K562 (cell line): ENCODE measurements around the gene IQCE. TPM values are rescaled to one million over a fixed set of nuclear protein-coding genes. Genes with fewer than 3 reads are reported as not detected.

Experiments
- ATAC-seq: fragments of 200-7000 bp; cut with Tn5 transposase; 3 replicates; pipeline ENCODE4 v1.9.1; 2020; ENCODE audit warnings: moderate library complexity
- BruUV-seq: library from RNA; stranded (reverse); fragments of 400-500 nt; replicated peaks from 2 replicates; lab custom pipeline; 2021; lab: Mats Ljungman, UMichigan
- CTCF ChIA-PET: fragments of 300-600 bp; formaldehyde crosslinking; extraction: SDS; loops from one replicate; lab custom pipeline; 2021; ENCODE audit warnings: low intra/inter-chr PET ratio; lab: Yijun Ruan, JAX
- POLR2A ChIA-PET: fragments of 300-600, 350-650 bp; sonication (Branson Sonifier 250); formaldehyde crosslinking; extraction: SDS; loops from one replicate; lab custom pipeline; 2021; ENCODE audit warnings: antibody characterized with exemption, inconsistent platforms; lab: Yijun Ruan, JAX
- DNase-seq, 4 experiments: peaks; one replicate each; pipeline versions ENCODE4 v3.0.0 to v3.0.0-alpha.2; 2011 to 2018; ENCODE audit warnings: low spot score in 3 of 4, mixed read lengths in 3 of 4; ENCODE audit errors: extremely low read depth in 1 of 4
- FAIRE-seq: peaks from 2 replicates; lab custom pipeline; 2011; peaks lifted over from hg19 to GRCh38; lab: Jason Lieb, UNC
- H2AFZ ChIP-seq: 2 replicates; pipeline ENCODE4 v1.6.0; 2011; ENCODE audit warnings: low read depth, low read length, control low read depth, inconsistent platforms
- H3K27ac ChIP-seq: fragments of 200-600 bp; 3 replicates; pipeline ENCODE4 v1.8.0; 2011; ENCODE audit warnings: low read depth, mild to moderate bottlenecking, control low read depth, inconsistent platforms, low read length, moderate library complexity, mixed read lengths; ENCODE audit errors: extremely low read depth
- H3K27me3 ChIP-seq, 2 experiments: fragments of 300-600 bp in 1 of 2; 2 replicates in 1 of 2; 3 replicates in 1 of 2; pipeline versions ENCODE4 v1.6.0 to v1.8.0; 2011; ENCODE audit warnings: inconsistent platforms in 2 of 2, low read length in 2 of 2, mild to moderate bottlenecking in 1 of 2, mixed read lengths in 1 of 2, moderate library complexity in 1 of 2; ENCODE audit not compliant: control insufficient read depth in 2 of 2, insufficient read depth in 2 of 2
- H3K36me3 ChIP-seq: fragments of 300-600 bp; 3 replicates; pipeline ENCODE4 v1.8.0; 2011; ENCODE audit warnings: mild to moderate bottlenecking, low read length, inconsistent platforms; ENCODE audit not compliant: control insufficient read depth, insufficient read depth
- H3K4me1 ChIP-seq, 2 experiments: fragments of 200-600 bp in 1 of 2; replicated peaks in 1 of 2; 2 replicates in 1 of 2; 3 replicates in 1 of 2; pipeline versions ENCODE4 v1.5.1 to v1.8.0; 2011; ENCODE audit warnings: inconsistent platforms in 2 of 2, low read length in 2 of 2, mild to moderate bottlenecking in 1 of 2, mixed read lengths in 1 of 2, moderate library complexity in 1 of 2; ENCODE audit not compliant: control insufficient read depth in 2 of 2, insufficient read depth in 2 of 2
- H3K4me2 ChIP-seq: 2 replicates; pipeline ENCODE4 v1.6.1; 2011; ENCODE audit warnings: low read length, control low read depth, inconsistent platforms, mixed read lengths; ENCODE audit not compliant: insufficient read depth
- H3K4me3 ChIP-seq: fragments of 200-600 bp; sonication (generic), shearing (Covaris generic); 2 replicates; pipeline ENCODE4 v1.5.1; 2016; ENCODE audit warnings: control low read depth, inconsistent platforms
- H3K79me2 ChIP-seq: fragments of 200-600 bp; 3 replicates; pipeline ENCODE4 v1.8.0; 2011; ENCODE audit warnings: low read length, inconsistent platforms; ENCODE audit not compliant: control insufficient read depth, insufficient read depth
- H3K9ac ChIP-seq, 2 experiments: 2 replicates each; pipeline versions ENCODE4 v1.6.0 to v1.6.1; 2011; ENCODE audit warnings: low read depth in 2 of 2, low read length in 2 of 2, control low read depth in 1 of 2, inconsistent platforms in 1 of 2, mild to moderate bottlenecking in 1 of 2, mixed read lengths in 1 of 2; ENCODE audit not compliant: insufficient read depth in 1 of 2
- H3K9me1 ChIP-seq: one replicate; pipeline ENCODE4 v1.6.0; 2011; ENCODE audit warnings: inconsistent platforms, mild to moderate bottlenecking, low read length, moderate library complexity; ENCODE audit not compliant: control insufficient read depth, insufficient read depth
- H3K9me3 ChIP-seq: replicated peaks from 2 replicates; pipeline ENCODE4 v1.5.1; 2011; ENCODE audit warnings: low read depth, low read length, inconsistent platforms; ENCODE audit not compliant: control insufficient read depth, insufficient read depth
- H4K20me1 ChIP-seq: replicated peaks from 2 replicates; pipeline ENCODE4 v1.6.1; 2011; ENCODE audit warnings: low read length, inconsistent platforms, mixed read lengths; ENCODE audit not compliant: control insufficient read depth, insufficient read depth
- ARID2 ChIP-seq: fragments of 450-650 bp; IDR thresholded peaks from 2 replicates; pipeline ENCODE4 v1.6.1; 2017; ENCODE audit warnings: antibody characterized with exemption, mild to moderate bottlenecking
- EP300 ChIP-seq: IDR thresholded peaks from 2 replicates; pipeline ENCODE4 v1.6.1; 2012; ENCODE audit warnings: low read length, improper control_type of control experiment
- KDM5B ChIP-seq: fragments of 200-600 bp; sonication (generic); IDR thresholded peaks from 2 replicates; pipeline ENCODE4 v1.6.1; 2012; ENCODE audit warnings: low read depth, mild to moderate bottlenecking, moderate library complexity, low read length, control low read depth, inconsistent platforms; ENCODE audit not compliant: insufficient replicate concordance
- NR1H2 ChIP-seq: sonication (generic); formaldehyde crosslinking; IDR thresholded peaks from 2 replicates; pipeline ENCODE4 v1.4.0; 2020; ENCODE audit warnings: mild to moderate bottlenecking, missing genetic modification reagents
- NR3C1 ChIP-seq: sonication (generic); formaldehyde crosslinking; IDR thresholded peaks from 2 replicates; pipeline ENCODE4 v1.8.1; 2022; ENCODE audit warnings: missing genetic modification reagents
- POLR2A ChIP-seq: fragments of 450-650 bp; conservative IDR thresholded peaks from 2 replicates; pipeline ENCODE4 v1.6.1; 2016
- SMARCA5 ChIP-seq: fragments of 450-650 bp; IDR thresholded peaks from 2 replicates; pipeline ENCODE4 v1.6.1; 2016
- SMARCB1 ChIP-seq: IDR thresholded peaks from 2 replicates; pipeline ENCODE4 v1.6.1; 2011; ENCODE audit warnings: improper control_type of control experiment, low read depth; ENCODE audit not compliant: insufficient read length
- TBL1XR1 ChIP-seq, 2 experiments: IDR thresholded peaks; 2 replicates each; pipeline ENCODE4 v1.6.1; 2012; ENCODE audit warnings: improper control_type of control experiment in 2 of 2, low read length in 2 of 2, mild to moderate bottlenecking in 1 of 2
- ZNF740 ChIP-seq, 3 experiments: fragments of 200-800 bp in 1 of 3; sonication (Bioruptor generic) in 1 of 3; sonication (generic) in 1 of 3; formaldehyde crosslinking in 1 of 3; IDR thresholded peaks; 2 replicates each; pipeline versions ENCODE4 v1.6.1 to v1.8.0; 2016 to 2022; ENCODE audit warnings: mild to moderate bottlenecking in 2 of 3, missing compliant biosample characterization in 2 of 3, missing genetic modification characterization in 2 of 3, missing genetic modification reagents in 1 of 3
- WGBS: fragments of 100-300 bp; shearing (Covaris generic); methylation state at CpG from one replicate; pipeline ENCODE4 v1.1.6; 2016; ENCODE audit warnings: low coverage, mixed read lengths; ENCODE audit not compliant: insufficient coverage; ENCODE audit errors: missing lambda C conversion rate; 5-methylcytosine and 5-hydroxymethylcytosine counted together
- in situ Hi-C: fragments of 300-500 bp; cut with MboI; formaldehyde crosslinking; loops from 4 replicates; pipeline ENCODE4 v1.15.0; 2018; ENCODE audit warnings: inconsistent platforms, mixed read lengths
- intact Hi-C: fragments of 100-400 bp; cut with micrococcal nuclease; formaldehyde crosslinking; loops from 2 replicates; pipeline ENCODE4 v1.14.2; 2022
- polyA plus RNA-seq, 8 experiments: library from polyadenylated mRNA; depleted of rRNA in 4 of 8; stranded (reverse) in 5 of 8; unstranded in 3 of 8; fragments of >200 nt; fragmentation: Nextera tagmentation in 2 of 8; fragmentation: Illumina TruSeq in 1 of 8; extraction: Ambion mirVana in 2 of 8; extraction: Trizol in 1 of 8; gene quantifications; 2 replicates each; pipeline versions ENCODE4 v1.2.1 to v1.2.3, GENCODE V29; 2011 to 2014; ENCODE audit warnings: inconsistent platforms in 1 of 8, missing spikeins in 1 of 8
- total RNA-seq, 7 experiments: library from RNA; depleted of rRNA in 6 of 7; stranded (reverse); fragments of >200 nt in 6 of 7; fragmentation: Illumina TruSeq in 2 of 7; extraction: Trizol in 2 of 7; gene quantifications; 2 replicates each; pipeline versions ENCODE4 v1.2.1 to v1.2.3, GENCODE V29; 2011 to 2021; ENCODE audit warnings: low replicate concordance in 1 of 7

IQCE gene
- total and polyA plus RNA-seq, 9 of the 15 experiments (the other 6 are each of a cell fraction or from before 2014, with no cell fraction given): 0.18 to 8.5 (median 4.2) TPM

- intact Hi-C loops (no loop called here), in situ Hi-C loops (no loop called here)
- Histone ChIP-seq H2AFZ (no peak overlapping the region), H3K9me1 (peaks cover 3% of the 10 kb centered on the region), H3K4me1 (peaks cover 0 to 32% of the 10 kb centered on the region in 2 experiments; a peak in 2 of 5 replicates), H3K27me3 (no peaks in the 10 kb centered on the region), H3K9ac (peak overlapping the region in 1 of 2 experiments; percentile 26; a peak in 1 of 4 replicates), H3K79me2 (no peaks in the 10 kb centered on the region), H3K36me3 (peaks cover 10% of the 10 kb centered on the region; the same call in 1 of the 3 replicates), H3K9me3 (no peaks in the 10 kb centered on the region), H3K4me3 (no peak overlapping the region), H4K20me1 (no peaks in the 10 kb centered on the region; the same call in none of the 2 replicates), H3K27ac (no peak overlapping the region), H3K4me2 (no peak overlapping the region)
- FAIRE-seq (no peak), ATAC-seq (no peak), DNase-seq (no peak)
- ChIA-PET POLR2A (interaction anchor here (0.6 kb wide), 1 partner anchor 114 kb away, joined by 3 read pairs; no protein-coding TSS in a partner anchor), CTCF (no interaction called here)
- no TSS peak for BruUV-seq
- TF ChIP-seq NR1H2 (no peak), NR3C1 (CRISPR knock-in tag) (no peak), SMARCB1 (no peak), KDM5B (no peak), TBL1XR1 (IDR thresholded peaks at IDR 0.05; ENCODE audit: low read length in 2 of 2) (no peak), SMARCA5 (no peak), POLR2A (no peak), ARID2 (no peak), ZNF740 (CRISPR knock-in tag; IDR thresholded peaks at IDR 0.05) (no peak), ZNF740 (tag; IDR thresholded peaks at IDR 0.05) (no peak), EP300 (no peak)
- WGBS: 66% methylated on average over 13 of the region's 19 CpGs
These were observed 43.7 kb downstream of the IQCE start for GRCh38 chr7:2602406-2603043.
